T-helper 17 cell (primary cell): ENCODE data around the gene OCA2. TPM values are rescaled to one million over a fixed set of nuclear protein-coding genes. Genes with fewer than 3 reads are reported as not detected.
"Not testable (repeated sequence)": the region's sequence is repeated elsewhere in the genome, so short reads cannot be mapped to it uniquely, and the experiment has no call there.

Experiments used
- ATAC-seq: fragments of 150-1000 bp; cut with Tn5 transposase; 2 replicates; pipeline ENCODE4 v1.10.0; 2021; ENCODE audit warnings: mild to moderate bottlenecking, moderate library complexity
- DNase-seq, 3 donors: peaks; one replicate each; pipeline versions ENCODE4 v3.0.0 to v3.0.0-alpha.2; 2020 to 2021
- H3K9me3 ChIP-seq: one replicate; pipeline ENCODE4 v1.7.0; 2013; ENCODE audit warnings: low read length, mild to moderate bottlenecking; ENCODE audit not compliant: control insufficient read depth, poor library complexity, severe bottlenecking
- H3K27ac Mint-ChIP-seq: one replicate; pipeline ENCODE4 v1.8.0; 2022; ENCODE audit warnings: mild to moderate bottlenecking, moderate library complexity, mixed read lengths
- H3K27me3 Mint-ChIP-seq: one replicate; pipeline ENCODE4 v1.8.0; 2022; ENCODE audit warnings: mixed read lengths
- H3K36me3 Mint-ChIP-seq: one replicate; pipeline ENCODE4 v1.8.0; 2022; ENCODE audit warnings: low read depth, mixed read lengths
- H3K4me1 Mint-ChIP-seq: one replicate; pipeline ENCODE4 v1.8.0; 2022; ENCODE audit warnings: mild to moderate bottlenecking, mixed read lengths
- H3K4me3 Mint-ChIP-seq: one replicate; pipeline ENCODE4 v1.8.0; 2022; ENCODE audit warnings: mild to moderate bottlenecking, moderate library complexity, mixed read lengths
- total RNA-seq, 4 donors: library from RNA in 2 of 4; stranded (reverse) in 2 of 4; gene quantifications; one replicate each; pipeline ENCODE4 v1.2.3 and lab custom pipeline; 2022 to 2026

OCA2 gene
- total RNA-seq, 2 donors from 2014 or later = not detected

DNA sequence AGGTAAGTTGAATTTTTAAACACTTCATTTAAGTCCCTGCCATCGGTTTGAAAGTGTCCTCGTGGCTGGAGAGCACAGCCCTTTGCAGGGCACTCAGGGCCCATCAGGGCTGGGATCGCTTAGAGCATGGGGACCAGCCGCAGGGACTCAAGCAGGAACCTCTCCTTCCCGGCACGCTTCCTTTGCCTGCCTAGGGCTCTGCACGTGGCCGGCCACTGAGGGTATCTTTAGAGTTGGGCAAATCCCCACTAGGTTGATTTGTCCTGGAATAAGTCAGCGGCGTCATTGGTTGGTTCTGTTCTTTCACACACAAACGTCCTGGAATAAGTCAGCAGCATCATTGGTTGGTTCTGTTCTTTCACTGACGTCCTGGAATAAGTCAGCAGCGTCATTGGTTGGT lies 131.6 kb downstream of the OCA2 start:
- Mint-ChIP-seq H3K36me3 (no peaks in the 10 kb centered on the region), H3K27ac (no peak overlapping the region), H3K27me3 (no peaks in the 10 kb centered on the region), H3K4me1 (no peaks in the 10 kb centered on the region), H3K4me3 (no peak overlapping the region)
- no peaks in the 10 kb centered on the region for H3K9me3 ChIP-seq
- DNase-seq = no peak
- ATAC-seq = no peak

DNA sequence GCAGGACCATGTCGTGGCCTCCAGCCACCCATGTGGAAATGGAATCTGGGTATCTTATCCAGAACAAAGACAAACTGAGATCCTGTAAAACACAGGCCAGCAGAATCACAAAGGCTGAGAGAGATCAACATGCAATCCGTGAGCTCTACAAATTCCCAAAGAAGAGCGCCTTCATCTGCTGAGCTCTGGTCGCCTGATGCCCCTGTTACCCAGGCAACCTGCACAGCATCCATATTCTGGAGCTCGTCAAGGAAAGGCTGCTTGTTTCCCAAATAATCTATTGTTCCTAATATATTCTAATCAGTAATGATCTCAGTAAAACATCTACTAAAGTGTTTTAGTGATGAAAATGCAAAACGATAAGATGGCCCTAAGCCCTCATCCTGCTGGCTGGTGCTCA lies 133.6 kb downstream of the OCA2 start:
- Mint-ChIP-seq H3K36me3 (no peaks in the 10 kb centered on the region), H3K4me3 (no peak overlapping the region), H3K27ac (no peak overlapping the region), H3K27me3 (no peaks in the 10 kb centered on the region), H3K4me1 (no peaks in the 10 kb centered on the region)
- ATAC-seq (no peak), DNase-seq (no peak)
- no peaks in the 10 kb centered on the region for H3K9me3 ChIP-seq

DNA sequence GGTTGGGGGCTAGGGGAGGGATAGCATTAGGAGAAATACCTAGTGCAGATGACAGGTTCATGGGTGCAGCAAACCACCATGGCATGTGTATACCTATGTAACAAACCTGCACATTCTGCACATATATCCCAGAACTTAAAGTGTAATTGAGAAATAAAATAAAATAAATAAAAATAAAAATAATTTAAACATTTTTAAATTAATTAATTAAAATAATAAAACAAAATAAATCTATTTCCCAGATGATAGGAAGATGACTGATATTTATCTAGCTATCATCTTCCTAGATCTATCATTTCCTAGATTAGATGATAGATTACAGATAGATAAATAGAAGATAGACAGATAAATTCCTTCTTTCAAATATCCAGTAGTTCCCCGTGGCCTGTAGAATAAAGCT lies 137.3 kb downstream of the OCA2 start:
- H3K36me3 Mint-ChIP-seq = peaks cover 3% of the 10 kb centered on the region
- ATAC-seq (no peak), DNase-seq (no peak)
- no peaks in the 10 kb centered on the region for H3K9me3 ChIP-seq
- H3K4me3 Mint-ChIP-seq = no peak overlapping the region
- no peaks in the 10 kb centered on the region for H3K27me3 Mint-ChIP-seq
- H3K4me1 Mint-ChIP-seq = no peaks in the 10 kb centered on the region
- no peak overlapping the region for H3K27ac Mint-ChIP-seq

DNA sequence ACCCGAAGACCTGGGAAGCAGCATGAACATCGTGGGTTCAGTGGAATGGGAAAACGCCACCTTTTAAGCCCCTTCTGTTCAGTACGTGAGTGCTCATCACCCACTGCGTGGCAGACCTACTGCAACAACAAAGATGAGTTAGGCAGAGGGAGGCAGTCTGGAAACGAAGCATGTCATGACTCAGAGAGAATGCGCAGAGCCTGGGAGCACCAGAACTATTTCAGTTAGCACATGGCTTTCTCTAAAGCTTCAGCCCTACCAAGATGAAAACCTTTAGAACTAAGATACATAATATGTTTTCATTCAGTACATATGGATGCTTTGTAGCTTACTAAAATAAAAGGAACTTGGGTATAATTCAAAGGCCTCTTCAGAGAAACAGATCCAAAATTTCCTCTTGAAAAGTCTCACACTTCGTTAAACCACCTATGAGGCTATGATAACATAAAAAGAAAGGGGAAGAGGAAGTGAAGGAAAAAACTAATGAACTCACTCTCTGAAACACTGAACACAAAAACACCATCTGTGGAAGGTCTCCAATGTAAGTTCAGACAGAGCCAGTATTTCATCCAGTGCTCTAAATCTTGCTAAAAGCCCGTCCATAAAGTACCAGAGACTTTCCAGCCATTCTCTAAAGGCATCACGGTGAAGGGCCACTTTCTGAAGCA lies 140.1 kb downstream of the OCA2 start:
- Mint-ChIP-seq H3K36me3 (peaks cover 3% of the 10 kb centered on the region), H3K4me3 (no peak overlapping the region), H3K4me1 (no peaks in the 10 kb centered on the region), H3K27me3 (peaks cover 5% of the 10 kb centered on the region), H3K27ac (no peak overlapping the region)
- no peak for DNase-seq
- no peak for ATAC-seq
- no peaks in the 10 kb centered on the region for H3K9me3 ChIP-seq

GRCh38 chr15:27956285-27956684 lies 142.8 kb downstream of the OCA2 start:
- Mint-ChIP-seq H3K36me3 (peaks cover 3% of the 10 kb centered on the region), H3K4me3 (no peak overlapping the region), H3K27me3 (peaks cover 5% of the 10 kb centered on the region), H3K4me1 (no peaks in the 10 kb centered on the region), H3K27ac (no peak overlapping the region)
- DNase-seq (no peak), ATAC-seq (no peak)
- no peaks in the 10 kb centered on the region for H3K9me3 ChIP-seq

DNA sequence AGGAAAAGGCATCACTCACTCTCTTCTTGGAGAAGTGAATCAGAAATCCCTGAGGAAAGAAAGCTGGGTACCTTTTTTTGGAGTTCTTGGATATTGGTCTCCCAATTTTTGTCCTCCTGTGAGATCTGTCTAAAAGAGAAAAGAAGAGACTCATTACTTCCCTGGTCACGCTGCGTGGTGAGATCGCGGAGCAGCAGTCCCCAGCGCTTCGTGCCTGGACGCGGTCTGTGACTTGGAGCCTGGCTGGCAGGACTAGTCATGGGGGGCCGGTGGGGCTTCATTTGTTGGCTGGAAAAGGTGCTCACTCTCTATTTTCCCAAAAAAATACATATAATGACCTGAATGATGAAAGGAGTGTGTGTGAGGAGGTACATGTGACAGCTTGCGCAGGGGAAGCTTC lies 144.0 kb downstream of the OCA2 start:
- DNase-seq (no peak), ATAC-seq (no peak)
- H3K4me3 Mint-ChIP-seq = no peak overlapping the region
- H3K4me1 Mint-ChIP-seq = no peaks in the 10 kb centered on the region
- H3K27ac Mint-ChIP-seq = no peak overlapping the region
- no peaks in the 10 kb centered on the region for H3K36me3 Mint-ChIP-seq
- H3K27me3 Mint-ChIP-seq = peaks cover 5% of the 10 kb centered on the region
- no peaks in the 10 kb centered on the region for H3K9me3 ChIP-seq

GRCh38 chr15:27952593-27952992 lies 146.5 kb downstream of the OCA2 start:
- not testable (repeated sequence) for H3K27ac Mint-ChIP-seq, H3K4me3 Mint-ChIP-seq, H3K36me3 Mint-ChIP-seq, ATAC-seq, H3K9me3 ChIP-seq, DNase-seq, H3K4me1 Mint-ChIP-seq, H3K27me3 Mint-ChIP-seq

DNA sequence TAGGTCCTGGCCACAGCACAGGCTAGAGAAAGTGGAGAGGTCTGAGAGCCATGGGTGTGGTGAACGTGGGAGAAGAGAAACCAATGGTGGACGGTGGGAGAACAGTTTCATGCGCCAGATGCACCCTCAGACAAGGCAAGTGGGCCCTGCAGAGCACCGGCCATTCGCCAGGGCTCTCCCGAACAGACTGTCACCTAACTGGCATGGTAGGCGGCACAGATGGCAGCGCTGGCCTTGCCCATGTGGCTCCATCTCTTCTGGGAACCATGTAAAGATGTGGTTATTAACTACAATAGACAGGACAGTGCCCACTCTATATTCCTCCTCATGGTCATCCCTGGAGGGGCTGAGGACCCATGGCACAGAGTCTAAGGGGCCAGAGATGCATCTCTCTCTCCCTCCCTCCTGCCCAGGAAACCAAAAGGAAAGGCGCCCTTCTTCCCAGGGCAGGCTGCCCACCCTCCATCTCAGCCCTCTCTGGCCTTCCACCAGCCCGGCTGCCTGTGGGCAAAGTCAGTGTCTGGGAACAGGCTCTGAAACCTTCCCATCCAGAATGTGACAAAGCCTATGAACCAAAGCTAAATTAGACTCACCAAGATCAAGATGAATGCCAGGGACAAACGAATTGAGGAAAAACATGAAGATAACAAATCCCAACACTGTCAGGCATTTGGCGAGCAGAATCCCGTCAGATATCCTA lies 147.8 kb downstream of the OCA2 start:
- DNase-seq = no peak
- no peaks in the 10 kb centered on the region for H3K4me1 Mint-ChIP-seq
- H3K9me3 ChIP-seq = no peaks in the 10 kb centered on the region
- H3K27me3 Mint-ChIP-seq = peaks cover 12% of the 10 kb centered on the region
- no peak for ATAC-seq
- no peaks in the 10 kb centered on the region for H3K36me3 Mint-ChIP-seq
- no peak overlapping the region for H3K27ac Mint-ChIP-seq
- H3K4me3 Mint-ChIP-seq = no peak overlapping the region

- no peak overlapping the region for H3K27ac Mint-ChIP-seq
These were observed 150.0 kb downstream of the OCA2 start for GRCh38 chr15:27949089-27949488.

GRCh38 chr15:27939246-27939645 lies 159.9 kb downstream of the OCA2 start:
- Mint-ChIP-seq H3K4me3 (no peak overlapping the region), H3K36me3 (no peaks in the 10 kb centered on the region), H3K4me1 (no peaks in the 10 kb centered on the region), H3K27ac (no peak overlapping the region), H3K27me3 (peaks cover 5% of the 10 kb centered on the region)
- no peaks in the 10 kb centered on the region for H3K9me3 ChIP-seq
- DNase-seq (no peak), ATAC-seq (no peak)

More at GRCh38 chr15:27949089-27949488, 150.0 kb downstream of the OCA2 start:
- peaks cover 7% of the 10 kb centered on the region for H3K27me3 Mint-ChIP-seq
- DNase-seq (no peak), ATAC-seq (no peak)
- no peaks in the 10 kb centered on the region for H3K36me3 Mint-ChIP-seq
- no peak overlapping the region for H3K4me3 Mint-ChIP-seq
- no peaks in the 10 kb centered on the region for H3K4me1 Mint-ChIP-seq
- H3K9me3 ChIP-seq = no peaks in the 10 kb centered on the region

GRCh38 chr15:27937851-27938250 lies 161.3 kb downstream of the OCA2 start:
- no peak overlapping the region for H3K27ac Mint-ChIP-seq
- H3K27me3 Mint-ChIP-seq = peaks cover 5% of the 10 kb centered on the region
- DNase-seq (no peak), ATAC-seq (no peak)
- H3K9me3 ChIP-seq = no peaks in the 10 kb centered on the region
- H3K4me3 Mint-ChIP-seq = no peak overlapping the region
- H3K4me1 Mint-ChIP-seq = no peaks in the 10 kb centered on the region
- H3K36me3 Mint-ChIP-seq = no peaks in the 10 kb centered on the region

DNA sequence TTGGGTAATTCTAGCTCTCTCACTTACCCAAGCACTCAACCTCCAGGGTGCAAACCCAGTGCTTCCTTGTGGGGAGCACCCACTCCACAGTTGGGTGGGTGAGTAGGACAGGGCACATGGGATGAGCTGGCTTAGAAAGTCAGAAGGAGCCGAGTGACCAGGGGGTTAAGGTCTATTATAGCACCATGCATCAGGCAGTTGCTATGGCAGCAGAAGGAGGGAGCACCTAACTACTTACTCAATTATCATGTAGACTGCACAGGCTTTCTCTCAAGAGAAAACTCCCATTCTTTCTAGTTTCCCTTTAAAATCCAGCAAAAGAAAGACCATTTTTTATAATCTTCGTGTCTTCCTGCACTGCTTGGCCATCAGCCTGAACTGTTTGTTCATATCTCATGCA lies 163.0 kb downstream of the OCA2 start:
- ATAC-seq (no peak), DNase-seq (no peak)
- Mint-ChIP-seq H3K4me1 (no peaks in the 10 kb centered on the region), H3K4me3 (no peak overlapping the region), H3K27ac (no peak overlapping the region), H3K36me3 (peaks cover 2% of the 10 kb centered on the region), H3K27me3 (peaks cover under 1% of the 10 kb centered on the region)
- no peaks in the 10 kb centered on the region for H3K9me3 ChIP-seq

GRCh38 chr15:27935328-27935727 lies 163.8 kb downstream of the OCA2 start:
- no peaks in the 10 kb centered on the region for H3K9me3 ChIP-seq
- ATAC-seq (no peak), DNase-seq (no peak)
- Mint-ChIP-seq H3K4me3 (no peak overlapping the region), H3K4me1 (no peaks in the 10 kb centered on the region), H3K36me3 (peaks cover 2% of the 10 kb centered on the region), H3K27me3 (no peaks in the 10 kb centered on the region), H3K27ac (no peak overlapping the region)

- no peak for ATAC-seq
- DNase-seq = no peak
- Mint-ChIP-seq H3K4me1 (no peaks in the 10 kb centered on the region), H3K27ac (no peak overlapping the region), H3K36me3 (peaks cover 2% of the 10 kb centered on the region), H3K4me3 (no peak overlapping the region), H3K27me3 (no peaks in the 10 kb centered on the region)
- no peaks in the 10 kb centered on the region for H3K9me3 ChIP-seq
These were observed 164.3 kb downstream of the OCA2 start for GRCh38 chr15:27934782-27935181.
